B cell (primary cell): Measurements from ENCODE around the gene SH3RF3. TPM values are rescaled to one million over a fixed set of nuclear protein-coding genes. Genes with fewer than 3 reads are reported as not detected.

Experiments used
- ATAC-seq: fragments of 200-7000 bp; cut with Tn5 transposase; one replicate; pipeline ENCODE4 v1.10.0; 2021; ENCODE audit warnings: low read depth, mild to moderate bottlenecking, moderate number of reproducible peaks, moderate library complexity
- CTCF ChIA-PET: fragments of 350-600 bp; sonication (Branson Sonifier 250); formaldehyde crosslinking; loops from one replicate; lab custom pipeline; 2021; ENCODE audit warnings: antibody characterized with exemption, inconsistent platforms; lab: Charles Lee
- POLR2A ChIA-PET: fragments of 350-600 bp; sonication (Branson Sonifier 250); formaldehyde crosslinking; loops from one replicate; lab custom pipeline; 2021; ENCODE audit warnings: antibody characterized with exemption; lab: Charles Lee
- DNase-seq: peaks from one replicate; pipeline ENCODE4 v3.0.0; 2013
- H2AFZ ChIP-seq: 2 replicates; pipeline ENCODE4 v1.6.1; 2012; ENCODE audit warnings: mild to moderate bottlenecking, low read depth, low read length; ENCODE audit not compliant: insufficient read depth, poor library complexity, severe bottlenecking
- H3K27ac ChIP-seq, 2 donors: 1 replicate in 1 of 2; 2 replicates in 1 of 2; pipeline ENCODE4 v1.5.1; 2012 to 2013; ENCODE audit warnings: low read length in 2 of 2, mild to moderate bottlenecking in 2 of 2, moderate library complexity in 1 of 2
- H3K27me3 ChIP-seq, 4 experiments: fragments of 200-600 bp in 1 of 4; sonication (generic) in 1 of 4; replicated peaks in 1 of 4; 1 replicate in 2 of 4; 2 replicates in 2 of 4; pipeline versions ENCODE4 v1.6.1 to v1.7.0; 2013 to 2016; ENCODE audit warnings: low read length in 3 of 4, mild to moderate bottlenecking in 2 of 4, mixed read lengths in 1 of 4, moderate library complexity in 1 of 4; ENCODE audit not compliant: insufficient read depth in 4 of 4, control insufficient read depth in 3 of 4; ENCODE audit errors: control extremely low read depth in 1 of 4
- H3K36me3 ChIP-seq, 2 experiments: replicated peaks in 1 of 2; 1 replicate in 1 of 2; 2 replicates in 1 of 2; pipeline versions ENCODE4 v1.6.1 to v1.7.1; 2013; ENCODE audit warnings: low read length in 1 of 2; ENCODE audit not compliant: insufficient read depth in 2 of 2, control insufficient read depth in 1 of 2; ENCODE audit errors: control extremely low read depth in 1 of 2, extremely low read depth in 1 of 2
- H3K4me1 ChIP-seq, 2 donors: fragments of 200-600 bp in 1 of 2; sonication (generic) in 1 of 2; 1 replicate in 1 of 2; 2 replicates in 1 of 2; pipeline versions ENCODE4 v1.5.1 to v1.6.1; 2013 to 2017; ENCODE audit warnings: low read length in 2 of 2; ENCODE audit not compliant: control insufficient read depth in 2 of 2, insufficient read depth in 2 of 2
- H3K4me2 ChIP-seq: replicated peaks from 2 replicates; pipeline ENCODE3; 2012; ENCODE audit warnings: mild to moderate bottlenecking, low read depth, low read length; ENCODE audit not compliant: poor library complexity, severe bottlenecking
- H3K4me3 ChIP-seq, 5 experiments: fragments of 200-600 bp in 1 of 5; sonication (generic) in 1 of 5; 1 replicate in 3 of 5; 2 replicates in 2 of 5; pipeline versions ENCODE4 v1.5.1 to v1.7.0; 2011 to 2016; ENCODE audit warnings: low read length in 4 of 5, mild to moderate bottlenecking in 4 of 5, low read depth in 2 of 5, control low read depth in 1 of 5, moderate library complexity in 1 of 5; ENCODE audit not compliant: insufficient read depth in 1 of 5; ENCODE audit errors: control extremely low read depth in 1 of 5, extremely low read depth in 1 of 5
- H3K79me2 ChIP-seq: fragments of 200-600 bp; sonication (generic); one replicate; pipeline ENCODE4 v1.6.0; 2016; ENCODE audit warnings: low read length; ENCODE audit not compliant: control insufficient read depth, insufficient read depth
- H3K9ac ChIP-seq: fragments of 200-600 bp; sonication (generic); 2 replicates; pipeline ENCODE4 v1.6.1; 2017; ENCODE audit warnings: mild to moderate bottlenecking, low read length, moderate library complexity
- H3K9me3 ChIP-seq, 3 donors: one replicate each; pipeline versions ENCODE4 v1.6.1 to v1.7.1; 2013; ENCODE audit warnings: low read length in 2 of 3; ENCODE audit not compliant: control insufficient read depth in 2 of 3, insufficient read depth in 1 of 3; ENCODE audit errors: control extremely low read depth in 1 of 3
- H4K20me1 ChIP-seq: 2 replicates; pipeline ENCODE4 v1.6.0; 2012; ENCODE audit warnings: mild to moderate bottlenecking, low read length; ENCODE audit not compliant: insufficient read depth, control insufficient read depth, poor library complexity, severe bottlenecking
- H3K27ac Mint-ChIP-seq: one replicate; pipeline ENCODE4 v1.8.0; 2021; ENCODE audit warnings: mixed read lengths
- H3K27me3 Mint-ChIP-seq: one replicate; pipeline ENCODE4 v1.8.0; 2021; ENCODE audit warnings: mixed read lengths
- H3K4me1 Mint-ChIP-seq: one replicate; pipeline ENCODE4 v1.8.0; 2021; ENCODE audit warnings: mixed read lengths
- H3K4me3 Mint-ChIP-seq: one replicate; pipeline ENCODE4 v1.8.0; 2021; ENCODE audit warnings: mixed read lengths
- H3K9me3 Mint-ChIP-seq: one replicate; pipeline ENCODE4 v1.8.0; 2022; ENCODE audit warnings: mixed read lengths; ENCODE audit not compliant: insufficient read depth
- EZH2 ChIP-seq: IDR thresholded peaks from 2 replicates; pipeline ENCODE4 v1.6.1; 2012; ENCODE audit warnings: borderline replicate concordance, low read depth, mild to moderate bottlenecking, moderate library complexity, low read length; ENCODE audit not compliant: insufficient read depth, poor library complexity, severe bottlenecking
- WGBS: methylation state at CpG from one replicate; pipeline ENCODE4 v1.1.5; 2013; ENCODE audit warnings: missing lambda C conversion rate; ENCODE audit not compliant: insufficient coverage; 5-methylcytosine and 5-hydroxymethylcytosine counted together
- intact Hi-C: fragments of 100-400 bp; cut with micrococcal nuclease; formaldehyde crosslinking; loops from one replicate; pipeline ENCODE4 v1.10.0; 2022
- polyA plus RNA-seq: library from polyadenylated mRNA; depleted of rRNA; stranded (reverse); fragments of >200 nt; gene quantifications from 2 replicates; pipeline ENCODE4 v1.2.3, GENCODE V29; 2012
- total RNA-seq, 2 donors: library from RNA; stranded (reverse); fragments of 120-200 nt in 1 of 2; gene quantifications; 1 replicate in 1 of 2; 2 replicates in 1 of 2; pipeline versions ENCODE4 v1.2.3 to v1.2.4, GENCODE V29; 2013 to 2022
- TF ChIP-seq, protein P1 (sequence below): fragments of 200-600 bp; IDR thresholded peaks from one replicate; pipeline ENCODE4 v1.8.0; 2022; ENCODE audit warnings: antibody characterized with exemption, mild to moderate bottlenecking

SH3RF3 gene
- total and polyA plus RNA-seq, 2 donors (not counting 1 experiment from before 2014, with no cell fraction given): 0.07 to 1.2 TPM

DNA sequence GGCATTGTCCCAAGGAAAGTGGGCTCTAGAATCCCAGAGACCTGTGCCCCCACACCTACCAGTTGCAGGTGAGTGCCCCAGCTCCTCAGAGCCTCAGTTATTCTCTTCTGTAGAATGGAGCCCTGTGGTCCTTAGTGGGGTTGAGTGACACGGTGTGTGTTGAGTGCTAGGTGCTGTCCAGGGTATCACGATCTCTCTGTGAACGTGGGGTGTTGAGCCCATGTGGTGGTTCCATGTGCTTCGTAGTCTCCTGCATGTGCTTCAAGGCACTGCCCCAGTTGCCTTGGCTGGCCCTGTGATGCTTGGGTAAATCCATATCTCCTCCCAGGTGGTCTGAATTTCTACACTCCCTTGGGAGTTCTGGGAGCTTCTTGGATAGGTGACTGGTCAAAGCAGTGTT, 54.9 kb downstream of the SH3RF3 start:
- H3K27me3 Mint-ChIP-seq: no peaks in the 10 kb centered on the region
- H3K9me3 Mint-ChIP-seq: peaks cover 4% of the 10 kb centered on the region
- Histone ChIP-seq H3K4me1 (no peaks in the 10 kb centered on the region), H3K4me2 (no peak overlapping the region), H3K27ac (no peak overlapping the region), H3K36me3 (no peaks in the 10 kb centered on the region), H3K9ac (no peak overlapping the region), H3K4me3 (no peak overlapping the region), H2AFZ (no peak overlapping the region), H4K20me1 (no peaks in the 10 kb centered on the region), H3K79me2 (no peaks in the 10 kb centered on the region), H3K9me3 (peaks cover 0 to 13% (median 4%) of the 10 kb centered on the region in 3 donors), H3K27me3 (no peaks in the 10 kb centered on the region)
- ATAC-seq (no peak), DNase-seq (no peak)
- 100% methylated on average over 2 of the region's 4 CpGs for WGBS
- TF ChIP-seq EZH2: no peak
- TF ChIP-seq, protein P1, sequence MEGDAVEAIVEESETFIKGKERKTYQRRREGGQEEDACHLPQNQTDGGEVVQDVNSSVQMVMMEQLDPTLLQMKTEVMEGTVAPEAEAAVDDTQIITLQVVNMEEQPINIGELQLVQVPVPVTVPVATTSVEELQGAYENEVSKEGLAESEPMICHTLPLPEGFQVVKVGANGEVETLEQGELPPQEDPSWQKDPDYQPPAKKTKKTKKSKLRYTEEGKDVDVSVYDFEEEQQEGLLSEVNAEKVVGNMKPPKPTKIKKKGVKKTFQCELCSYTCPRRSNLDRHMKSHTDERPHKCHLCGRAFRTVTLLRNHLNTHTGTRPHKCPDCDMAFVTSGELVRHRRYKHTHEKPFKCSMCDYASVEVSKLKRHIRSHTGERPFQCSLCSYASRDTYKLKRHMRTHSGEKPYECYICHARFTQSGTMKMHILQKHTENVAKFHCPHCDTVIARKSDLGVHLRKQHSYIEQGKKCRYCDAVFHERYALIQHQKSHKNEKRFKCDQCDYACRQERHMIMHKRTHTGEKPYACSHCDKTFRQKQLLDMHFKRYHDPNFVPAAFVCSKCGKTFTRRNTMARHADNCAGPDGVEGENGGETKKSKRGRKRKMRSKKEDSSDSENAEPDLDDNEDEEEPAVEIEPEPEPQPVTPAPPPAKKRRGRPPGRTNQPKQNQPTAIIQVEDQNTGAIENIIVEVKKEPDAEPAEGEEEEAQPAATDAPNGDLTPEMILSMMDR: no peak
- CTCF ChIA-PET: no interaction called here
- H3K27ac Mint-ChIP-seq: no peak overlapping the region
- POLR2A ChIA-PET: no interaction called here
- no peaks in the 10 kb centered on the region for H3K4me1 Mint-ChIP-seq
- intact Hi-C loops: no loop called here
- no peak overlapping the region for H3K4me3 Mint-ChIP-seq

DNA sequence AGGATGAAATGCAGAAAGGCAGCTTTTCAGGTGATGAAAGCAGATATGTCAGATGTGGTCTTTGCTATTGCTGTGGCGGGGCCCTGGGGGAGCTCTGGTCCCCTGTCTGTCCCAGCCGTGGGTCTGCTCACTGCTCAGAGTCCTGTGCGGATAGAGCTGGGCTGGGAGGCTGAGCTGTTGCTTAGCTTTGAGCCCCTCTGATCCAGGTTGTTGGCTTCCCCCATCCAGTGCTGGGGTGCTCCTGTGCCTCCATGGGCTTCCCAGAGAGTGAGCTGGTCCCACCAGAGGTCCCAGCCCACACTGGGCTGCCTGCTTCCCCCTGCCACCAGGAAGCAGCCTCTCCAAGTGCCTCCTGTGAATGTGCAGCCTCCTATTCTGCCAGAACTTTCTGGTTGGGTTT, 55.4 kb downstream of the SH3RF3 start:
- H4K20me1 ChIP-seq: no peaks in the 10 kb centered on the region
- no peaks in the 10 kb centered on the region for H3K79me2 ChIP-seq
- H3K4me1 ChIP-seq: no peaks in the 10 kb centered on the region
- CTCF ChIA-PET: no interaction called here
- no peak for ATAC-seq
- H3K4me1 Mint-ChIP-seq: no peaks in the 10 kb centered on the region
- intact Hi-C loops: no loop called here
- DNase-seq: no peak
- no peak overlapping the region for H3K4me3 ChIP-seq
- H3K36me3 ChIP-seq: no peaks in the 10 kb centered on the region
- 100% methylated on average over 3 of the region's 3 CpGs for WGBS
- H3K9me3 ChIP-seq: peaks cover 0 to 9% (median 2%) of the 10 kb centered on the region in 3 donors
- no peak overlapping the region for H2AFZ ChIP-seq
- POLR2A ChIA-PET: no interaction called here
- peaks cover 4% of the 10 kb centered on the region for H3K9me3 Mint-ChIP-seq
- H3K27ac Mint-ChIP-seq: no peak overlapping the region
- H3K4me3 Mint-ChIP-seq: no peak overlapping the region
- TF ChIP-seq EZH2: no peak
- TF ChIP-seq, protein P1: no peak
- no peak overlapping the region for H3K9ac ChIP-seq
- no peaks in the 10 kb centered on the region for H3K27me3 Mint-ChIP-seq
- H3K27me3 ChIP-seq: no peaks in the 10 kb centered on the region
- H3K27ac ChIP-seq: no peak overlapping the region
- H3K4me2 ChIP-seq: no peak overlapping the region
